ENCODE data around the gene C11orf42.
A peak's percentile ranks its signal among the peaks of the same experiment; 100 is the strongest.

Gene C11orf42

DNA sequence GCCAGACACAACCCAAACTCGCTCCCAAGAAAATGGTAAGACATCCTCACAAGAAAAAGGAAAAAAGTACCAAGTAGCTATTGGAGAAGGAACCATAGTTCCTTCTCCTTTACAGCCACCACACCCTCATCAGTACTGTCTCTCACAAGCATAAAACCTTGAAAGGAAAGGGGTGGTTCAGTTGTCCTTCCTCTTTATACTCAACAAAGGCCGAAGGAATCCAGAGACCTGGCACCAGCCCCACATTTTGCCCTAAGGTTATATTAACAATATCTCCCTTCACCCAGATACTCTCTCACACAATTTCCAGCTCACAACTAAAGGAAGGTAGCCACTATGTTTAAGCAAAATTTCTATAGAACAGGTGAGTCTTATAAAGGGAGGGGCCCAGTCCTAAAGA, 20.5 kb downstream of the C11orf42 start:
- Histone ChIP-seq H3K14ac (ENCODE audit: low read length in 2 of 2) (no peak overlapping the region), H3K9ac (ENCODE audit: low read length) (no peak overlapping the region), H3K9me3 (ENCODE audit: control insufficient read depth, low read length) (no peaks in the 10 kb centered on the region), H2BK12ac (ENCODE audit: low read length in 2 of 2) (no peak overlapping the region), H3K27me3 (ENCODE audit: control insufficient read depth in 1 of 2, insufficient read depth in 1 of 2, low read length in 2 of 2) (no peaks in the 10 kb centered on the region), H3K27ac (ENCODE audit: low read length, poor library complexity, severe bottlenecking) (no peak overlapping the region), H2BK15ac (ENCODE audit: low read depth, poor library complexity, severe bottlenecking) (no peak overlapping the region), H3K23ac (ENCODE audit: low read length in 2 of 2) (no peak overlapping the region), H4K8ac (ENCODE audit: low read length) (no peak overlapping the region), H2AFZ (ENCODE audit: low read depth, low read length) (no peak overlapping the region), H3K18ac (ENCODE audit: low read depth in 1 of 2, low read length in 2 of 2) (no peak overlapping the region), H3K4me3 (ENCODE audit: insufficient read depth in 1 of 2, low read depth in 1 of 2, low read length in 2 of 2) (no peak overlapping the region), H2BK5ac (ENCODE audit: low read depth, low read length, poor library complexity, severe bottlenecking) (no peak overlapping the region), H3K4ac (ENCODE audit: low read depth in 1 of 2, low read length in 2 of 2) (no peak overlapping the region), H2AK5ac (ENCODE audit: low read length, severe bottlenecking) (no peak overlapping the region), H4K91ac (ENCODE audit: low read length) (no peak overlapping the region), H2BK120ac (ENCODE audit: low read depth, low read length) (no peak overlapping the region), H3K36me3 (ENCODE audit: control insufficient read depth in 1 of 2, insufficient read depth in 2 of 2, low read depth in 1 of 2, low read length in 2 of 2) (peaks cover 25 to 36% of the 10 kb centered on the region in 2 experiments), H3K79me1 (replicated peaks; ENCODE audit: low read length, poor library complexity, severe bottlenecking) (peaks cover 36% of the 10 kb centered on the region), H3K4me1 (ENCODE audit: control insufficient read depth, insufficient read depth, low read depth, low read length) (no peaks in the 10 kb centered on the region), H3K4me2 (ENCODE audit: low read length, poor library complexity, severe bottlenecking) (no peak overlapping the region)
- 100% methylated on average over 2 of the region's 2 CpGs for WGBS
- no peak for DNase-seq

GRCh38 chr11:6228520-6228919, 23.2 kb downstream of the C11orf42 start:
- DNase-seq: no peak
- Histone ChIP-seq H3K9me3 (ENCODE audit: control insufficient read depth, low read length) (no peaks in the 10 kb centered on the region), H3K4me2 (ENCODE audit: low read length, poor library complexity, severe bottlenecking) (no peak overlapping the region), H3K4me1 (ENCODE audit: control insufficient read depth, insufficient read depth, low read depth, low read length) (no peaks in the 10 kb centered on the region), H2BK12ac (ENCODE audit: low read length in 2 of 2) (no peak overlapping the region), H2BK5ac (ENCODE audit: low read depth, low read length, poor library complexity, severe bottlenecking) (no peak overlapping the region), H3K36me3 (ENCODE audit: control insufficient read depth in 1 of 2, insufficient read depth in 2 of 2, low read depth in 1 of 2, low read length in 2 of 2) (peaks cover 11 to 13% of the 10 kb centered on the region in 2 experiments), H3K27me3 (ENCODE audit: control insufficient read depth in 1 of 2, insufficient read depth in 1 of 2, low read length in 2 of 2) (no peaks in the 10 kb centered on the region), H2BK15ac (ENCODE audit: low read depth, poor library complexity, severe bottlenecking) (no peak overlapping the region), H4K91ac (ENCODE audit: low read length) (no peak overlapping the region), H3K23ac (ENCODE audit: low read length in 2 of 2) (no peak overlapping the region), H2AK5ac (ENCODE audit: low read length, severe bottlenecking) (no peak overlapping the region), H3K4ac (ENCODE audit: low read depth in 1 of 2, low read length in 2 of 2) (no peak overlapping the region), H3K18ac (ENCODE audit: low read depth in 1 of 2, low read length in 2 of 2) (no peak overlapping the region), H3K14ac (ENCODE audit: low read length in 2 of 2) (no peak overlapping the region), H2BK120ac (ENCODE audit: low read depth, low read length) (no peak overlapping the region), H3K79me1 (replicated peaks; ENCODE audit: low read length, poor library complexity, severe bottlenecking) (peaks cover 28% of the 10 kb centered on the region), H3K9ac (ENCODE audit: low read length) (no peak overlapping the region), H4K8ac (ENCODE audit: low read length) (no peak overlapping the region), H2AFZ (ENCODE audit: low read depth, low read length) (no peak overlapping the region), H3K27ac (ENCODE audit: low read length, poor library complexity, severe bottlenecking) (no peak overlapping the region), H3K4me3 (ENCODE audit: insufficient read depth in 1 of 2, low read depth in 1 of 2, low read length in 2 of 2) (no peak overlapping the region)
- 57% methylated on average over 2 of the region's 3 CpGs for WGBS

DNA sequence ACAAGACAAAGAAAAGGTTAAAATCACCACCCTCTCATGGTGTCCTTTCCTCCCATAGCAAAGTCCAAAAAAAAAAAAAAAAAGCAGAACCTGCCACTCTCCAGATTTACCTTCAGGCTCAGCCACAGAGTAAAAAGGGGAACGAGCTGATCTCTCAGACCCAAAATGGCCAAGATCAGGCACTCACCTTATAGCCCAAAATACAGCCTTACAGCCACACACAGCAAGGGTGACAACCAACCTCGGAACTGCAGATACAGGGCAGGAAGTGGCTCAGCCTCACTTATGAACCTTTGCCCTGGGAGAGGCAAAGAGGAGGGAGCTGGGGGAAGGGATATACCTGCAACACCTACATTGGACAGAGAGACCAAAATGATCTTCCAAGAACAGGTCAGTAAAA, 24.6 kb downstream of the C11orf42 start:
- Histone ChIP-seq H4K8ac (ENCODE audit: low read length) (no peak overlapping the region), H3K23ac (ENCODE audit: low read length in 2 of 2) (no peak overlapping the region), H3K4me2 (ENCODE audit: low read length, poor library complexity, severe bottlenecking) (no peak overlapping the region), H3K9me3 (ENCODE audit: control insufficient read depth, low read length) (no peaks in the 10 kb centered on the region), H3K27me3 (ENCODE audit: control insufficient read depth in 1 of 2, insufficient read depth in 1 of 2, low read length in 2 of 2) (no peaks in the 10 kb centered on the region), H3K9ac (ENCODE audit: low read length) (no peak overlapping the region), H3K4me3 (ENCODE audit: insufficient read depth in 1 of 2, low read depth in 1 of 2, low read length in 2 of 2) (no peak overlapping the region), H3K27ac (ENCODE audit: low read length, poor library complexity, severe bottlenecking) (no peak overlapping the region), H2BK12ac (ENCODE audit: low read length in 2 of 2) (peak overlapping the region in 1 of 2 experiments; percentile 29), H3K4ac (ENCODE audit: low read depth in 1 of 2, low read length in 2 of 2) (no peak overlapping the region), H3K4me1 (ENCODE audit: control insufficient read depth, insufficient read depth, low read depth, low read length) (peaks cover 3% of the 10 kb centered on the region), H3K18ac (ENCODE audit: low read depth in 1 of 2, low read length in 2 of 2) (no peak overlapping the region), H2BK5ac (ENCODE audit: low read depth, low read length, poor library complexity, severe bottlenecking) (no peak overlapping the region), H3K14ac (ENCODE audit: low read length in 2 of 2) (no peak overlapping the region), H4K91ac (ENCODE audit: low read length) (no peak overlapping the region), H2AK5ac (ENCODE audit: low read length, severe bottlenecking) (no peak overlapping the region), H2BK15ac (ENCODE audit: low read depth, poor library complexity, severe bottlenecking) (no peak overlapping the region), H3K36me3 (ENCODE audit: control insufficient read depth in 1 of 2, insufficient read depth in 2 of 2, low read depth in 1 of 2, low read length in 2 of 2) (peaks cover 3% of the 10 kb centered on the region in 2 experiments), H2AFZ (ENCODE audit: low read depth, low read length) (no peak overlapping the region), H2BK120ac (ENCODE audit: low read depth, low read length) (no peak overlapping the region), H3K79me1 (replicated peaks; ENCODE audit: low read length, poor library complexity, severe bottlenecking) (peaks cover 24% of the 10 kb centered on the region)
- no peak for DNase-seq
- 67% methylated on average over 1 of the region's 2 CpGs for WGBS

- Histone ChIP-seq H3K18ac (ENCODE audit: low read depth in 1 of 2, low read length in 2 of 2) (no peak overlapping the region), H4K91ac (ENCODE audit: low read length) (no peak overlapping the region), H3K4me1 (ENCODE audit: control insufficient read depth, insufficient read depth, low read depth, low read length) (peaks cover 3% of the 10 kb centered on the region), H4K8ac (ENCODE audit: low read length) (no peak overlapping the region), H2BK15ac (ENCODE audit: low read depth, poor library complexity, severe bottlenecking) (no peak overlapping the region), H3K9me3 (ENCODE audit: control insufficient read depth, low read length) (no peaks in the 10 kb centered on the region), H3K4me3 (ENCODE audit: insufficient read depth in 1 of 2, low read depth in 1 of 2, low read length in 2 of 2) (peak overlapping the region in 1 of 2 experiments; percentile 100), H3K36me3 (ENCODE audit: control insufficient read depth in 1 of 2, insufficient read depth in 2 of 2, low read depth in 1 of 2, low read length in 2 of 2) (peaks cover 3% of the 10 kb centered on the region in 2 experiments), H3K23ac (ENCODE audit: low read length in 2 of 2) (no peak overlapping the region), H3K27ac (ENCODE audit: low read length, poor library complexity, severe bottlenecking) (no peak overlapping the region), H2BK5ac (ENCODE audit: low read depth, low read length, poor library complexity, severe bottlenecking) (no peak overlapping the region), H3K4ac (ENCODE audit: low read depth in 1 of 2, low read length in 2 of 2) (no peak overlapping the region), H3K14ac (ENCODE audit: low read length in 2 of 2) (no peak overlapping the region), H3K79me1 (replicated peaks; ENCODE audit: low read length, poor library complexity, severe bottlenecking) (peaks cover 17% of the 10 kb centered on the region), H2AK5ac (ENCODE audit: low read length, severe bottlenecking) (no peak overlapping the region), H3K27me3 (ENCODE audit: control insufficient read depth in 1 of 2, insufficient read depth in 1 of 2, low read length in 2 of 2) (peaks cover 0 to 2% of the 10 kb centered on the region in 2 experiments), H2BK12ac (ENCODE audit: low read length in 2 of 2) (no peak overlapping the region), H2AFZ (ENCODE audit: low read depth, low read length) (no peak overlapping the region), H3K9ac (ENCODE audit: low read length) (peak overlapping the region; percentile 99), H3K4me2 (ENCODE audit: low read length, poor library complexity, severe bottlenecking) (no peak overlapping the region), H2BK120ac (ENCODE audit: low read depth, low read length) (no peak overlapping the region)
- DNase-seq: no peak
Observed at GRCh38 chr11:6232899-6233298, 27.5 kb downstream of the C11orf42 start.

Measured in mesenchymal stem cell (in vitro differentiated cells and primary cell).